ENCODE measurements around the gene ATP11C.

The ATP11C gene

DNA sequence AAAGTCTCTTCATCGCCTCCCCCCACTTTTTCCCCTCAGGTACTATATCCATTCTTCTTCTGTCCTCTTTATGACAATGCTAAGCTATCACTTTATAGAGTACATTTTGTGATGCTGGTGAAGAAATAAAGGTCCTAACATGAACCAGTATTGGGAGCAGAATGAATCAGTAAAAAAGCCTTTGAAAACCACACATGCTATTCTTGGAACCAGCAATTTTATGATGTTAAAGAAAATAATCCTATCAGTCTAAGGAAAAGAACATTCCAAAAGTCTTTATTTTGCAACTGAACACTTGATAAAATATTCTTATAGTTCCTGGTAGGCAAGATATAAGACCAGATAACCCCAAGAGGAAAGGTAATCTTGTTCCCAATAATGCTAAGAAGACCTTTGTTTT is 117.1 kb downstream of the ATP11C start:
- no peak for DNase-seq (ENCODE audit: low spot score)
- TF ChIP-seq, protein P1, sequence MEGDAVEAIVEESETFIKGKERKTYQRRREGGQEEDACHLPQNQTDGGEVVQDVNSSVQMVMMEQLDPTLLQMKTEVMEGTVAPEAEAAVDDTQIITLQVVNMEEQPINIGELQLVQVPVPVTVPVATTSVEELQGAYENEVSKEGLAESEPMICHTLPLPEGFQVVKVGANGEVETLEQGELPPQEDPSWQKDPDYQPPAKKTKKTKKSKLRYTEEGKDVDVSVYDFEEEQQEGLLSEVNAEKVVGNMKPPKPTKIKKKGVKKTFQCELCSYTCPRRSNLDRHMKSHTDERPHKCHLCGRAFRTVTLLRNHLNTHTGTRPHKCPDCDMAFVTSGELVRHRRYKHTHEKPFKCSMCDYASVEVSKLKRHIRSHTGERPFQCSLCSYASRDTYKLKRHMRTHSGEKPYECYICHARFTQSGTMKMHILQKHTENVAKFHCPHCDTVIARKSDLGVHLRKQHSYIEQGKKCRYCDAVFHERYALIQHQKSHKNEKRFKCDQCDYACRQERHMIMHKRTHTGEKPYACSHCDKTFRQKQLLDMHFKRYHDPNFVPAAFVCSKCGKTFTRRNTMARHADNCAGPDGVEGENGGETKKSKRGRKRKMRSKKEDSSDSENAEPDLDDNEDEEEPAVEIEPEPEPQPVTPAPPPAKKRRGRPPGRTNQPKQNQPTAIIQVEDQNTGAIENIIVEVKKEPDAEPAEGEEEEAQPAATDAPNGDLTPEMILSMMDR (IDR thresholded peaks at IDR 0.05), result no peak
- Histone ChIP-seq H3K27ac (no peak overlapping the region), H3K4me3 (no peak overlapping the region)

DNA sequence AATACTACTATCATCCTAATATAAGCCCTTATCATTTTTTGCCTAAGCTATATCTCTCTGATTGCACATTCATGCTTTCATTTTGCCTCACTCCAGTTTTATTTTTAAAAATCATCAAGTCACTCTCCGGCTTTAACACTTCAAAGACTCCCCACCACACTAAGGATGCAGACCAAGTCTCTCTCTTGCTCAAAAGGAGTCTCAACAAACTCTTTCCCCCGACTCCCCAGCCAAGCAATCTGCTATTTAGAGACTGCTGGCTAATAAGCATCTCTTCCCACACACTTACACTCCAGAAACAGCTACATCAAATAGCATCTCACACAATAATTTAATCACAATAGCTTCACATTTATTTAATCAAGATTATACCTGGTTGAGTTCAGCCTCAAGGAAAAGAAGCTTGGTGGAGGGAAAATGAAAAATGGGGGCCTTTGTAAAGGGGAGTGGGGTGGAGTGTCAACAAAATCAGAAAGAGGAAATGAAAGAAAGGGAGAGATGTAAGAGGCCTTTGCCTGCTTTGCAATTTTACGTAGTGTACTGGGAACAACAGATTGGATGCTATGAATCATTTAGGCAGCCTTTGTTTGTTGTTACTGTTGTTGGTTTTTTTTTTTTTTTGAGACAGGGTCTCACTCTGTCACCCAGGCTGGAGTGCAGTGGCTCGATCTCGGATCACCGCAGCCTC is 120.8 kb downstream of the ATP11C start:
- TF ChIP-seq, protein P1 (IDR thresholded peaks at IDR 0.05), result no peak
- H3K4me3 ChIP-seq, result no peak overlapping the region
- no peak for DNase-seq (ENCODE audit: low spot score)
- H3K27ac ChIP-seq, result no peak overlapping the region

DNA sequence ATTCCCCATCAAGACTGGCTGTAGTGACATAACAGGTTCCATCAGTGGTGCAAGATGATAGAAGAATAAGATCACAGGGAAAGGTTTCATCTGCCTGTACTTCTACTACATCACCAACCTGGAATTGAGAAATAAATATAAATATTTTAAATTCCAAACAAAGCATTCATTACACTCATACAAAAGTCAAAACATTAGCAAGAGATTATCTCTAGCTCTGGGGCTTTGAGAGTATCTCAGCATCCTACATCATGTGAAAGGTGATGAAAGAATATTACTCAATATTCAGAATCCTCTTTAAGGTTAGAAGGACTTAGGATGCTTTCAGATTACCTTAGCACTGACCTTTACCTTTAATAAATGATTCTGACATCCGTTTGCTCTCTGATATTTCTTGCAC is 128.4 kb downstream of the ATP11C start:
- H3K27ac ChIP-seq, result no peak overlapping the region
- DNase-seq (ENCODE audit: low spot score), result no peak
- TF ChIP-seq, protein P1 (IDR thresholded peaks at IDR 0.05), result no peak
- H3K4me3 ChIP-seq, result no peak overlapping the region

GRCh38 chrX:139803224-139803623 is 129.6 kb downstream of the ATP11C start:
- H3K27ac ChIP-seq, result no peak overlapping the region
- DNase-seq (ENCODE audit: low spot score), result no peak

GRCh38 chrX:139802048-139802447 is 130.8 kb downstream of the ATP11C start:
- H3K4me3 ChIP-seq, result no peak overlapping the region
- DNase-seq (ENCODE audit: low spot score), result no peak
- TF ChIP-seq, protein P1 (IDR thresholded peaks at IDR 0.05), result no peak
- H3K27ac ChIP-seq, result no peak overlapping the region

More at GRCh38 chrX:139803224-139803623, 129.6 kb downstream of the ATP11C start:
- TF ChIP-seq, protein P1 (IDR thresholded peaks at IDR 0.05), result no peak
- no peak overlapping the region for H3K4me3 ChIP-seq

GRCh38 chrX:139801397-139801813 is 131.4 kb downstream of the ATP11C start:
- Histone ChIP-seq H3K4me3 (no peak overlapping the region), H3K27ac (no peak overlapping the region)
- DNase-seq (ENCODE audit: low spot score), result no peak
- TF ChIP-seq, protein P1 (IDR thresholded peaks at IDR 0.05), result no peak

DNA sequence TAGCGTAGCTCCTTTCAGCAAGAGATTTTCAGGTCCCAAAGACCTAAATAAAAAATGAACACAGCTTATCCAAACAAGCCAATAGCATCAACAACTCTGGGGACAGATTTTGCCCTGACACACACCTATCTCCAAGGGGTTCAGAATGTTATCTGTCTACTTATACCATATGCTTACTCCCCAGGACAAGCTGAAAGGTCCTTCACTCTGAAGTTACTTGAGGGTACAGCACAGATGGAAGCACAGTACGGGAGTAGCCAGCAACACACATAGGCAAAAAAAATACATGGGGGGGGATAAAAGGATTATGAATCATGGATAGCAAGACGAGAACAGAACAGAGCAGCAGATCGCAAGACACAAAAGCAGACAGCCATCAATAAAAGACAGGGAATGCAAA is 134.2 kb downstream of the ATP11C start:
- TF ChIP-seq, protein P1 (IDR thresholded peaks at IDR 0.05), result no peak
- DNase-seq (ENCODE audit: low spot score), result no peak
- H3K4me3 ChIP-seq, result no peak overlapping the region
- no peak overlapping the region for H3K27ac ChIP-seq

Measured in coronary artery (tissue), 2 donors.